Neural progenitor cell (in vitro differentiated cells): ENCODE data around the gene ADAM22. TPM values are rescaled to one million over a fixed set of nuclear protein-coding genes. Genes with fewer than 3 reads are reported as not detected.

Source experiments
- DNase-seq: peaks from one replicate; pipeline ENCODE4 v3.0.0-alpha.2; 2016; ENCODE audit warnings: low spot score
- H2AFZ ChIP-seq: fragments of 200-600 bp; sonication (generic); replicated peaks from 2 replicates; pipeline ENCODE4 v1.6.1; 2016; ENCODE audit warnings: antibody characterized with exemption
- H3F3A ChIP-seq: fragments of 200-600 bp; sonication (generic); 2 replicates; pipeline ENCODE4 v1.6.1; 2016; ENCODE audit warnings: antibody characterized with exemption, low read depth
- H3K27ac ChIP-seq: fragments of 200-600 bp; sonication (generic); 2 replicates; pipeline ENCODE4 v1.5.1; 2016; ENCODE audit warnings: mild to moderate bottlenecking
- H3K27me3 ChIP-seq: fragments of 200-600 bp; sonication (generic); 2 replicates; pipeline ENCODE4 v1.6.1; 2016; ENCODE audit warnings: mild to moderate bottlenecking, moderate library complexity
- H3K36me3 ChIP-seq: fragments of 200-600 bp; sonication (generic); 2 replicates; pipeline ENCODE4 v1.5.1; 2016
- H3K4me1 ChIP-seq: fragments of 200-600 bp; sonication (generic); 2 replicates; pipeline ENCODE4 v1.6.1; 2016; ENCODE audit warnings: mixed run types
- H3K4me2 ChIP-seq: fragments of 200-600 bp; sonication (generic); 2 replicates; pipeline ENCODE4 v1.6.1; 2016
- H3K4me3 ChIP-seq: fragments of 200-600 bp; sonication (generic); 2 replicates; pipeline ENCODE4 v1.5.1; 2016
- H3K79me2 ChIP-seq: fragments of 200-600 bp; sonication (generic); 2 replicates; pipeline ENCODE4 v1.6.1; 2016; ENCODE audit warnings: low read depth
- H3K9ac ChIP-seq: fragments of 200-600 bp; sonication (generic); 2 replicates; pipeline ENCODE4 v1.6.1; 2016
- H3K9me3 ChIP-seq: fragments of 200-600 bp; sonication (generic); 2 replicates; pipeline ENCODE4 v1.5.1; 2016; ENCODE audit warnings: low read depth
- H4K20me1 ChIP-seq: fragments of 200-600 bp; sonication (generic); 2 replicates; pipeline ENCODE4 v1.6.1; 2016; ENCODE audit warnings: low read depth
- H3K27ac Mint-ChIP-seq: 3 replicates; pipeline ENCODE4 v1.8.0; 2021; ENCODE audit warnings: mixed read lengths
- H3K27me3 Mint-ChIP-seq: 2 replicates; pipeline ENCODE4 v1.8.0; 2022; ENCODE audit warnings: low read depth, mild to moderate bottlenecking, inconsistent platforms, moderate library complexity, mixed read lengths; ENCODE audit not compliant: insufficient read depth
- H3K36me3 Mint-ChIP-seq: 3 replicates; pipeline ENCODE4 v1.8.0; 2021; ENCODE audit warnings: mixed read lengths
- H3K4me1 Mint-ChIP-seq: 3 replicates; pipeline ENCODE4 v1.8.0; 2021; ENCODE audit warnings: mixed read lengths
- H3K4me3 Mint-ChIP-seq: 3 replicates; pipeline ENCODE4 v1.8.0; 2021; ENCODE audit warnings: mild to moderate bottlenecking, moderate library complexity, mixed read lengths
- H3K9me3 Mint-ChIP-seq: 3 replicates; pipeline ENCODE4 v1.8.0; 2020; ENCODE audit warnings: mixed read lengths
- EZH2 ChIP-seq: fragments of 200-600 bp; sonication (generic); IDR thresholded peaks from 2 replicates; pipeline ENCODE4 v1.6.1; 2017; ENCODE audit warnings: antibody characterized with exemption, mild to moderate bottlenecking, moderate library complexity
- EZH2phosphoT487 ChIP-seq: fragments of 200-600 bp; sonication (generic); IDR thresholded peaks from 2 replicates; pipeline ENCODE4 v1.6.1; 2017; ENCODE audit warnings: antibody characterized with exemption
- total RNA-seq: library from RNA; depleted of rRNA; stranded (reverse); fragments of >200 nt; gene quantifications from 2 replicates; pipeline ENCODE4 v1.2.3, GENCODE V29; 2015; ENCODE audit warnings: low replicate concordance
- TF ChIP-seq, protein P1 (sequence below): fragments of 200-600 bp; sonication (generic); IDR thresholded peaks from 2 replicates; pipeline ENCODE4 v1.5.1; 2017; ENCODE audit warnings: antibody characterized with exemption, mild to moderate bottlenecking

The ADAM22 gene
- total RNA-seq, 1 donor from 2014 or later: 13.7 TPM

GRCh38 chr7:88041583-88041982 is 107.5 kb downstream of the ADAM22 start:
- no peak overlapping the region for H3K4me3 Mint-ChIP-seq
- TF ChIP-seq EZH2 (no peak), EZH2phosphoT487 (no peak)
- TF ChIP-seq, protein P1, sequence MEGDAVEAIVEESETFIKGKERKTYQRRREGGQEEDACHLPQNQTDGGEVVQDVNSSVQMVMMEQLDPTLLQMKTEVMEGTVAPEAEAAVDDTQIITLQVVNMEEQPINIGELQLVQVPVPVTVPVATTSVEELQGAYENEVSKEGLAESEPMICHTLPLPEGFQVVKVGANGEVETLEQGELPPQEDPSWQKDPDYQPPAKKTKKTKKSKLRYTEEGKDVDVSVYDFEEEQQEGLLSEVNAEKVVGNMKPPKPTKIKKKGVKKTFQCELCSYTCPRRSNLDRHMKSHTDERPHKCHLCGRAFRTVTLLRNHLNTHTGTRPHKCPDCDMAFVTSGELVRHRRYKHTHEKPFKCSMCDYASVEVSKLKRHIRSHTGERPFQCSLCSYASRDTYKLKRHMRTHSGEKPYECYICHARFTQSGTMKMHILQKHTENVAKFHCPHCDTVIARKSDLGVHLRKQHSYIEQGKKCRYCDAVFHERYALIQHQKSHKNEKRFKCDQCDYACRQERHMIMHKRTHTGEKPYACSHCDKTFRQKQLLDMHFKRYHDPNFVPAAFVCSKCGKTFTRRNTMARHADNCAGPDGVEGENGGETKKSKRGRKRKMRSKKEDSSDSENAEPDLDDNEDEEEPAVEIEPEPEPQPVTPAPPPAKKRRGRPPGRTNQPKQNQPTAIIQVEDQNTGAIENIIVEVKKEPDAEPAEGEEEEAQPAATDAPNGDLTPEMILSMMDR: no peak
- no peaks in the 10 kb centered on the region for H3K4me1 ChIP-seq

DNA sequence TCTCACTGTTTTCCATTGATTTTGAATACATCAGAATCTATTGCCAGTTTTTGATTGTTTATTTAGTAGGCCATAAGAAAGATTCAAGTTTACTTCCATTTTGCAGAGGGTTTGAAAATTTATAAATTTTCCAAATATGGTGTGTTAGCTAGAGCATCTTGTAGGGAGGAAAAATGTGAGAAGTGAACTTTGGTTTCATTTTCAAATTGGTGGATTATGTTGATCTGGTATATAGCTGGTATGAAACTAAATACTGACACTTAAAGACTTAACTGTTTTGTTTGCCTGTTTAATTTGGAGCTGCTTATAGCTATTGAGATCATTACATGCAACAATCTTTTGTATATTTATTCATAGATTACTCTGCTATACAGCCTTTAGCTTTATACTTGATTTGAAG is 108.1 kb downstream of the ADAM22 start:
- H2AFZ ChIP-seq: no peak overlapping the region
- no peaks in the 10 kb centered on the region for H3K9me3 Mint-ChIP-seq
- H3K36me3 Mint-ChIP-seq: no peaks in the 10 kb centered on the region
- H3K9me3 ChIP-seq: no peaks in the 10 kb centered on the region
- H3K27me3 ChIP-seq: no peaks in the 10 kb centered on the region
- no peaks in the 10 kb centered on the region for H3K36me3 ChIP-seq
- no peak overlapping the region for H3K4me3 ChIP-seq
- H3K27me3 Mint-ChIP-seq: no peaks in the 10 kb centered on the region
- no peaks in the 10 kb centered on the region for H3K79me2 ChIP-seq
- no peak overlapping the region for H3K4me3 Mint-ChIP-seq
- no peaks in the 10 kb centered on the region for H3F3A ChIP-seq
- H3K9ac ChIP-seq: no peak overlapping the region
- no peak for DNase-seq
- TF ChIP-seq, protein P1: no peak
- no peaks in the 10 kb centered on the region for H3K4me1 Mint-ChIP-seq
- no peaks in the 10 kb centered on the region for H4K20me1 ChIP-seq
- no peaks in the 10 kb centered on the region for H3K4me1 ChIP-seq
- H3K27ac Mint-ChIP-seq: no peak overlapping the region
- no peak overlapping the region for H3K4me2 ChIP-seq
- H3K27ac ChIP-seq: no peak overlapping the region

More at GRCh38 chr7:88041583-88041982, 107.5 kb downstream of the ADAM22 start:
- no peaks in the 10 kb centered on the region for H3K9me3 Mint-ChIP-seq
- no peaks in the 10 kb centered on the region for H3K4me1 Mint-ChIP-seq
- no peak overlapping the region for H3K9ac ChIP-seq
- no peaks in the 10 kb centered on the region for H3K27me3 Mint-ChIP-seq
- no peak for DNase-seq
- H4K20me1 ChIP-seq: no peaks in the 10 kb centered on the region
- H3K4me2 ChIP-seq: no peak overlapping the region
- H2AFZ ChIP-seq: no peak overlapping the region
- H3K36me3 ChIP-seq: no peaks in the 10 kb centered on the region
- no peaks in the 10 kb centered on the region for H3K27me3 ChIP-seq
- no peaks in the 10 kb centered on the region for H3K9me3 ChIP-seq
- H3K27ac ChIP-seq: no peak overlapping the region
- H3K4me3 ChIP-seq: no peak overlapping the region
- no peaks in the 10 kb centered on the region for H3F3A ChIP-seq
- no peaks in the 10 kb centered on the region for H3K79me2 ChIP-seq
- H3K27ac Mint-ChIP-seq: no peak overlapping the region
- no peaks in the 10 kb centered on the region for H3K36me3 Mint-ChIP-seq

DNA sequence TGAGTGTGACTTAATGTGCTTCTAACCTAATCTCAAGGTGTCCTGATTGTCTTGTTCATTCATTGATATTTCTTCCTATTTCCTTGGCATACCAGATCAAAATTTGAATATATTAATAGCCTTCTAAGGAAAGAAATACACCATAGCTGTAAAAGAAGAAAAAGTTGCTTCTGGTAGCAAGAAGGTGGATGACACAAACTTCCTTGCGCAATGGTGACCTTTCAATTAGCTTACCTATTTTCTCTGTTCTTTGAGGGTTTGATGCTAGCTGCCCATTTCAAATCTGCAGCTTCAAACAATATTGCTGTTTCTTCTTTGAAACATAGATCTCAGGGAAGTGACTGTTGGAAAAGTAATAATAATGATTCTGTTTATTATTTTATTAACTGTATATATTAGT is 108.8 kb downstream of the ADAM22 start:
- no peak for DNase-seq
- H3K4me1 ChIP-seq: no peaks in the 10 kb centered on the region
- Mint-ChIP-seq H3K36me3 (no peaks in the 10 kb centered on the region), H3K9me3 (no peaks in the 10 kb centered on the region), H3K4me1 (no peaks in the 10 kb centered on the region), H3K4me3 (no peak overlapping the region), H3K27me3 (no peaks in the 10 kb centered on the region), H3K27ac (no peak overlapping the region)
- no peak overlapping the region for H2AFZ ChIP-seq
- no peaks in the 10 kb centered on the region for H3K79me2 ChIP-seq
- H3K27ac ChIP-seq: no peak overlapping the region
- no peaks in the 10 kb centered on the region for H3K27me3 ChIP-seq
- H4K20me1 ChIP-seq: no peaks in the 10 kb centered on the region
- TF ChIP-seq, protein P1: no peak
- TF ChIP-seq EZH2 (no peak), EZH2phosphoT487 (no peak)
- H3K9me3 ChIP-seq: no peaks in the 10 kb centered on the region
- H3K4me2 ChIP-seq: no peak overlapping the region
- no peaks in the 10 kb centered on the region for H3K36me3 ChIP-seq
- H3K4me3 ChIP-seq: no peak overlapping the region
- H3F3A ChIP-seq: no peaks in the 10 kb centered on the region
- H3K9ac ChIP-seq: no peak overlapping the region

- Histone ChIP-seq H3K4me2 (no peak overlapping the region), H3K9ac (no peak overlapping the region), H3K27me3 (no peaks in the 10 kb centered on the region), H3K36me3 (no peaks in the 10 kb centered on the region), H3K4me1 (no peaks in the 10 kb centered on the region), H3K9me3 (no peaks in the 10 kb centered on the region), H3F3A (no peaks in the 10 kb centered on the region), H3K4me3 (no peak overlapping the region), H2AFZ (no peak overlapping the region), H4K20me1 (no peaks in the 10 kb centered on the region), H3K27ac (no peak overlapping the region), H3K79me2 (no peaks in the 10 kb centered on the region)
- TF ChIP-seq EZH2 (no peak), EZH2phosphoT487 (no peak)
- TF ChIP-seq, protein P1: no peak
- DNase-seq: no peak
- Mint-ChIP-seq H3K27ac (no peak overlapping the region), H3K27me3 (no peaks in the 10 kb centered on the region), H3K4me3 (no peak overlapping the region), H3K36me3 (no peaks in the 10 kb centered on the region), H3K9me3 (no peaks in the 10 kb centered on the region), H3K4me1 (no peaks in the 10 kb centered on the region)
These were observed 110.0 kb downstream of the ADAM22 start for GRCh38 chr7:88044069-88044468.
